ENCODE data around the gene MAP1LC3B2.
"Not testable (repeated sequence)": the region's sequence is repeated elsewhere in the genome, so short reads cannot be mapped to it uniquely, and the experiment has no call there.

- TF ChIP-seq CREB1 (IDR thresholded peaks at IDR 0.05; ENCODE audit: low read depth); CTCF (IDR thresholded peaks at IDR 0.05 in 2 of 3, conservative IDR thresholded peaks at IDR 0.05 in 1 of 3; ENCODE audit: control insufficient read depth in 2 of 3, extremely low read depth in 1 of 3, insufficient read depth in 1 of 3, low read depth in 3 of 3, low read length in 3 of 3); NBN (IDR thresholded peaks at IDR 0.05); FOXM1 (IDR thresholded peaks at IDR 0.05; ENCODE audit: low read depth, low read length); POLR2A (IDR thresholded peaks at IDR 0.05; ENCODE audit: low read depth, low read length); EZH2 (IDR thresholded peaks at IDR 0.05; ENCODE audit: borderline replicate concordance, control insufficient read depth, low read depth, low read length): not testable (repeated sequence)
Measured at GRCh38 chr12:116575754-116576153, 16.6 kb downstream of the MAP1LC3B2 start.
